Osteoblast (primary cell): ENCODE data around the gene TOMM70. TPM values are rescaled to one million over a fixed set of nuclear protein-coding genes. Genes with fewer than 3 reads are reported as not detected.

ENCODE experiments used
- DNase-seq: peaks from one replicate; pipeline ENCODE4 v3.0.0; 2011; ENCODE audit warnings: low spot score, mixed read lengths; ENCODE audit not compliant: insufficient read length; ENCODE audit errors: missing footprints
- H2AFZ ChIP-seq: 2 replicates; pipeline ENCODE4 v1.6.0; 2011; ENCODE audit warnings: mild to moderate bottlenecking, low read length
- H3K27ac ChIP-seq: 2 replicates; pipeline ENCODE4 v1.5.1; 2011; ENCODE audit warnings: mild to moderate bottlenecking, low read depth, low read length, moderate library complexity
- H3K27me3 ChIP-seq: 2 replicates; pipeline ENCODE4 v1.6.0; 2012; ENCODE audit warnings: mild to moderate bottlenecking, control low read depth, inconsistent platforms, low read length, moderate library complexity; ENCODE audit not compliant: insufficient read depth
- H3K36me3 ChIP-seq: 2 replicates; pipeline ENCODE4 v1.5.1; 2011; ENCODE audit warnings: mild to moderate bottlenecking, low read length, control low read depth, moderate library complexity; ENCODE audit not compliant: insufficient read depth
- H3K4me1 ChIP-seq: 2 replicates; pipeline ENCODE4 v1.5.1; 2011; ENCODE audit warnings: mild to moderate bottlenecking, low read length, control low read depth, moderate library complexity; ENCODE audit not compliant: insufficient read depth
- H3K4me2 ChIP-seq: 2 replicates; pipeline ENCODE4 v1.6.0; 2011; ENCODE audit warnings: mild to moderate bottlenecking, low read length; ENCODE audit not compliant: insufficient read depth
- H3K4me3 ChIP-seq: fragments of 200-600 bp; sonication (generic); 3 replicates; pipeline ENCODE4 v1.5.1; 2012; ENCODE audit warnings: mild to moderate bottlenecking, low read length, inconsistent platforms; ENCODE audit not compliant: insufficient read depth
- H3K79me2 ChIP-seq: 2 replicates; pipeline ENCODE4 v1.6.0; 2012; ENCODE audit warnings: mild to moderate bottlenecking, low read length, control low read depth, inconsistent platforms; ENCODE audit not compliant: insufficient read depth
- H3K9me3 ChIP-seq: 2 replicates; pipeline ENCODE4 v1.5.1; 2011; ENCODE audit warnings: low read depth, low read length, control low read depth
- H4K20me1 ChIP-seq: 2 replicates; pipeline ENCODE4 v1.6.0; 2012; ENCODE audit warnings: mild to moderate bottlenecking, low read length, control low read depth; ENCODE audit not compliant: insufficient read depth
- total RNA-seq: library from RNA; depleted of rRNA; stranded (reverse); fragments of >200 nt; gene quantifications from 2 replicates; pipeline ENCODE4 v1.2.3, GENCODE V29; 2012
- TF ChIP-seq, protein P1 (sequence below): IDR thresholded peaks from 2 replicates; pipeline ENCODE4 v1.5.1; 2011; ENCODE audit warnings: mild to moderate bottlenecking, low read depth, low read length, moderate library complexity; ENCODE audit errors: extremely low read depth

TOMM70 gene
- total RNA-seq, 1 donor: 52.5 TPM

DNA sequence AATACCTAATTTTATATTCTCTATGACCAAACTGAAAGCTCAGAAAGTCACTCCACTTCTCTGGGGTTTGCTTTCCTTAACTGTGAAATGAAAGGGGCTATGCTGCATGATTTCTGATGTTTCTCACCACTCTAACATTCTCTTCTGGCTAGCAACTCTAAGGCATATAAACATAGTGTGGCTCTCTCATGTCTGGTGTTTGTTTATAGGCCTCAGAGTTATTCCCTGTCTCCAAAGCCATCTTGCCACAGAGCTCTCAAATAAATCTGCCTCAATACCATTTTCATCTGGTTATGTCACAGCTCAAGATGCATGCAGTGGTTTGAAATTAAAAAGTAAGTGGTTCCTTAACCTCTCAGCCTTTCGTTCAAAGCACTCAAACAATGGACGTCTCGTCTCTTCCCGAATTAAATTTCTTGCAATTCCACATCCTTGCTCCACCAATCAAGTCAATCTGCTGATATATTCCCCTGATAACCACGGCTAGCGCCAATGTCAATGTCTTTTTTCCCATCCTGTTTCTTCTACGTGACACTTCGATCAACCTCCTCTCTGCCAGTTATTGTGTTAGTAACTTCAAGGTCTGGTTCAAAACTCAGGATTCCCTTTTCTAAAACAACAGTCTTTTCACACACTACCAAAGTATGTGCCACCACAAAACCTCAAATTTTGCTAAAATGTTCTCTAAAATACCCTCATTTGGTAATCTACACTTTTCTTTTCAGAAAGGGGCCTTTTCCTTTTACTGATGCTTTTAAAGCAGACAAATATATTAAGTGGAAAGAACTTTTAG is 16.0 kb downstream of the TOMM70 start:
- Histone ChIP-seq H3K27ac (peak overlapping the region; percentile 8), H4K20me1 (peaks cover 11% of the 10 kb centered on the region), H3K9me3 (no peaks in the 10 kb centered on the region), H3K27me3 (no peaks in the 10 kb centered on the region), H3K4me3 (no peak overlapping the region), H2AFZ (no peak overlapping the region), H3K4me1 (peaks cover 28% of the 10 kb centered on the region), H3K4me2 (peak overlapping the region; percentile 15), H3K79me2 (peaks cover 54% of the 10 kb centered on the region), H3K36me3 (peaks cover 37% of the 10 kb centered on the region)
- DNase-seq: no peak
- TF ChIP-seq, protein P1, sequence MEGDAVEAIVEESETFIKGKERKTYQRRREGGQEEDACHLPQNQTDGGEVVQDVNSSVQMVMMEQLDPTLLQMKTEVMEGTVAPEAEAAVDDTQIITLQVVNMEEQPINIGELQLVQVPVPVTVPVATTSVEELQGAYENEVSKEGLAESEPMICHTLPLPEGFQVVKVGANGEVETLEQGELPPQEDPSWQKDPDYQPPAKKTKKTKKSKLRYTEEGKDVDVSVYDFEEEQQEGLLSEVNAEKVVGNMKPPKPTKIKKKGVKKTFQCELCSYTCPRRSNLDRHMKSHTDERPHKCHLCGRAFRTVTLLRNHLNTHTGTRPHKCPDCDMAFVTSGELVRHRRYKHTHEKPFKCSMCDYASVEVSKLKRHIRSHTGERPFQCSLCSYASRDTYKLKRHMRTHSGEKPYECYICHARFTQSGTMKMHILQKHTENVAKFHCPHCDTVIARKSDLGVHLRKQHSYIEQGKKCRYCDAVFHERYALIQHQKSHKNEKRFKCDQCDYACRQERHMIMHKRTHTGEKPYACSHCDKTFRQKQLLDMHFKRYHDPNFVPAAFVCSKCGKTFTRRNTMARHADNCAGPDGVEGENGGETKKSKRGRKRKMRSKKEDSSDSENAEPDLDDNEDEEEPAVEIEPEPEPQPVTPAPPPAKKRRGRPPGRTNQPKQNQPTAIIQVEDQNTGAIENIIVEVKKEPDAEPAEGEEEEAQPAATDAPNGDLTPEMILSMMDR: no peak

DNA sequence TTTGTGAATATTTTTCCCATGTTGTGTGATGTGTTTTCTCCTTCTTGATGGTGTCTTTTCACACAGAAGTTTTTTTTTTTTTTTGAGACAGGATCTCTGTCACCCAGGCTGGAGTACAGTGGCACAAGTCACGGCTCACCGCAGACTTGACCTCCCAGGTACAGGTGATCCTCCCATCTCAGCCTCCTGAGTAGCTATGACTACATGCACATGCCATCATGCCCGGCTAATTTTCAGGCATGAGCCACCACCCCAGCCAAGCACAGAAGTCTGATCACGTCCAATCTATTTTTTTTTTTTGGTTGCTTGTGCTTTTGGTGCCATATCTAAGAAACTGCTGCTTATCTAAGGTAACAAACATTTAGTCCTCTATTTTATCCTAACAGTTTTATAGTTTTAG is 24.6 kb downstream of the TOMM70 start:
- H3K4me3 ChIP-seq: no peak overlapping the region
- H3K79me2 ChIP-seq: peaks cover 18% of the 10 kb centered on the region
- H3K4me2 ChIP-seq: no peak overlapping the region
- H3K4me1 ChIP-seq: no peaks in the 10 kb centered on the region
- no peaks in the 10 kb centered on the region for H3K27me3 ChIP-seq
- DNase-seq: no peak
- H3K27ac ChIP-seq: no peak overlapping the region
- H2AFZ ChIP-seq: no peak overlapping the region
- no peaks in the 10 kb centered on the region for H3K9me3 ChIP-seq
- peaks cover 66% of the 10 kb centered on the region for H3K36me3 ChIP-seq
- TF ChIP-seq, protein P1: no peak
- no peaks in the 10 kb centered on the region for H4K20me1 ChIP-seq

DNA sequence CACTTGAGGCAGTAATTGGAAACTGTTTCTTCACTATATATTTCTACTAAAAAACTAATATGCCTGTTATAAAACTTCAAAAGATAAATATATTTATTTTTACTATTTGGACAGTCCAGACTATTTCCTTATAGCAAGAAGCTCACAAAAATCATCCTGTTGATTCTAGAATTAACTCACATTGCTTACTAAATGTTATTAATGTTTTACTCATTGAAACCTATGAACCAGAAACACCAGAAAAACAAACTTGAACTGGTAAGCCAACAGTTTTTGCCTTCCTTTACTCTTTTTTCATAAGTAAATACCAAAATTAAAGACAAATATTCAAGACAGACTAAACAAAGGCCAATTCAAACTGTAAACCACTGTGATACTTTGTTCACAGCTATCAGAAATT is 26.4 kb downstream of the TOMM70 start:
- Histone ChIP-seq H2AFZ (no peak overlapping the region), H3K36me3 (peaks cover 62% of the 10 kb centered on the region), H3K4me2 (no peak overlapping the region)

DNA sequence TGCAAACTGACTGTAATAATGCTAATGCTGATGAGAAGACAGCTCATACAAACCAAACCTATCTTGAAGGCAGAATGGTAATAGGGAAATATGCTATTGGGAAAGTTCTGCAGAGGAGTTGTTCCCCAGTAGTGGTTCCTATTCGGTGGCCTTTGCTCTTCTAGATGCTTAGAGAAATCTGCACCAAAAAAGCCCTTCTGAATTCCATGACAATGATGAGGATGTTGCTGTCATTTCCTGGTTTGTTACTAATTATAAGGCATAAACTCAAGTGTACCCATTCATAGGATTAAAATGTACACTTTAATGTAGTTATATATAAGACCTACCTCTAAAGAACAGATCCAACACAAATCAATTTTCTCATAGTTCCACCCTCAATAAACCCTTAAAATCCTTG is 30.1 kb downstream of the TOMM70 start:
- H3K27ac ChIP-seq: no peak overlapping the region
- H3K4me3 ChIP-seq: no peak overlapping the region
- H3K79me2 ChIP-seq: peaks cover 9% of the 10 kb centered on the region
- H3K4me2 ChIP-seq: no peak overlapping the region
- no peaks in the 10 kb centered on the region for H3K27me3 ChIP-seq
- no peaks in the 10 kb centered on the region for H3K9me3 ChIP-seq
- H3K36me3 ChIP-seq: peaks cover 63% of the 10 kb centered on the region
- H2AFZ ChIP-seq: no peak overlapping the region
- no peak for DNase-seq
- no peaks in the 10 kb centered on the region for H4K20me1 ChIP-seq
- no peaks in the 10 kb centered on the region for H3K4me1 ChIP-seq
- TF ChIP-seq, protein P1: no peak

More for the DNA sequence above, 26.4 kb downstream of the TOMM70 start:
- TF ChIP-seq, protein P1: no peak
- Histone ChIP-seq H3K79me2 (peaks cover 18% of the 10 kb centered on the region), H4K20me1 (no peaks in the 10 kb centered on the region), H3K4me3 (no peak overlapping the region), H3K9me3 (no peaks in the 10 kb centered on the region), H3K4me1 (no peaks in the 10 kb centered on the region), H3K27me3 (no peaks in the 10 kb centered on the region), H3K27ac (no peak overlapping the region)
- DNase-seq: no peak
